WTC11 (cell line): Measurements from ENCODE around the gene AFP. TPM values are rescaled to one million over a fixed set of nuclear protein-coding genes. Genes with fewer than 3 reads are reported as not detected.

Source experiments
- ATAC-seq: fragments of 200-7000 bp; cut with Tn5 transposase; 2 replicates; pipeline ENCODE4 v1.10.0; 2021; ENCODE audit warnings: mild to moderate bottlenecking, moderate library complexity
- CTCF ChIA-PET: fragments of 300-600 bp; sonication (Branson Sonifier 250); formaldehyde crosslinking; loops from one replicate; lab custom pipeline; 2021; ENCODE audit warnings: antibody characterized with exemption; lab: Charles Lee
- POLR2A ChIA-PET: fragments of 350-600 bp; sonication (Branson Sonifier 250); formaldehyde crosslinking; loops from one replicate; lab custom pipeline; 2021; ENCODE audit warnings: antibody characterized with exemption; lab: Charles Lee
- DNase-seq: peaks from one replicate; pipeline ENCODE4 v3.0.0; 2021; ENCODE audit warnings: low spot score
- H3K27ac Mint-ChIP-seq: 2 replicates; pipeline ENCODE4 v1.8.0; 2021; ENCODE audit warnings: mixed read lengths
- H3K27me3 Mint-ChIP-seq: 2 replicates; pipeline ENCODE4 v1.8.0; 2021; ENCODE audit warnings: low read depth, mild to moderate bottlenecking, moderate library complexity, mixed read lengths
- H3K36me3 Mint-ChIP-seq: 2 replicates; pipeline ENCODE4 v1.8.0; 2021; ENCODE audit warnings: mixed read lengths
- H3K4me1 Mint-ChIP-seq: 2 replicates; pipeline ENCODE4 v1.8.0; 2022; ENCODE audit warnings: mixed read lengths
- H3K4me3 Mint-ChIP-seq: 2 replicates; pipeline ENCODE4 v1.8.0; 2021; ENCODE audit warnings: mild to moderate bottlenecking, moderate library complexity, mixed read lengths
- H3K9me3 Mint-ChIP-seq: 2 replicates; pipeline ENCODE4 v1.8.0; 2021; ENCODE audit warnings: mixed read lengths
- ATF2 ChIP-seq: sonication (generic); formaldehyde crosslinking; IDR thresholded peaks from 2 replicates; pipeline ENCODE4 v1.8.1; 2022; ENCODE audit warnings: low read depth, missing genetic modification reagents, borderline replicate concordance
- CBFB ChIP-seq: sonication (generic); formaldehyde crosslinking; IDR thresholded peaks from 2 replicates; pipeline ENCODE4 v1.8.1; 2022; ENCODE audit warnings: mild to moderate bottlenecking, low read depth, missing genetic modification reagents
- CREB1 ChIP-seq: sonication (generic); formaldehyde crosslinking; IDR thresholded peaks from 2 replicates; pipeline ENCODE4 v1.8.0; 2023; ENCODE audit warnings: mild to moderate bottlenecking, missing genetic modification reagents
- E2F4 ChIP-seq: sonication (generic); formaldehyde crosslinking; IDR thresholded peaks from 2 replicates; pipeline ENCODE4 v1.8.1; 2022; ENCODE audit warnings: low read depth, mild to moderate bottlenecking, moderate library complexity, missing genetic modification reagents, borderline replicate concordance
- FOXJ3 ChIP-seq: sonication (generic); formaldehyde crosslinking; IDR thresholded peaks from 2 replicates; pipeline ENCODE4 v1.9.0; 2021; ENCODE audit warnings: missing genetic modification reagents, mild to moderate bottlenecking, borderline replicate concordance
- FOXP1 ChIP-seq: sonication (generic); formaldehyde crosslinking; IDR thresholded peaks from 2 replicates; pipeline ENCODE4 v1.8.0; 2022; ENCODE audit warnings: missing genetic modification reagents, mild to moderate bottlenecking, moderate library complexity, borderline replicate concordance
- GABPB1 ChIP-seq: sonication (generic); formaldehyde crosslinking; IDR thresholded peaks from 2 replicates; pipeline ENCODE4 v1.8.1; 2023; ENCODE audit warnings: mild to moderate bottlenecking, missing genetic modification reagents
- IRF1 ChIP-seq: sonication (generic); formaldehyde crosslinking; IDR thresholded peaks from 2 replicates; pipeline ENCODE4 v1.8.0; 2023; ENCODE audit warnings: missing genetic modification reagents
- MLX ChIP-seq: sonication (generic); formaldehyde crosslinking; IDR thresholded peaks from 2 replicates; pipeline ENCODE4 v1.8.1; 2023; ENCODE audit warnings: mild to moderate bottlenecking, missing genetic modification reagents, moderate library complexity
- NFE2L1 ChIP-seq: sonication (generic); formaldehyde crosslinking; IDR thresholded peaks from 2 replicates; pipeline ENCODE4 v1.8.1; 2023; ENCODE audit warnings: missing genetic modification reagents
- NFYB ChIP-seq: sonication (generic); formaldehyde crosslinking; conservative IDR thresholded peaks from 2 replicates; pipeline ENCODE4 v1.8.0; 2022; ENCODE audit warnings: low read depth, missing genetic modification reagents
- RORB ChIP-seq: fragments of 250-450 bp; sonication (Bioruptor Pico); IDR thresholded peaks from 2 replicates; pipeline ENCODE4 v1.9.0; 2021; ENCODE audit warnings: mild to moderate bottlenecking
- SMAD4 ChIP-seq: sonication (generic); formaldehyde crosslinking; IDR thresholded peaks from 2 replicates; pipeline ENCODE4 v1.8.0; 2022; ENCODE audit warnings: mild to moderate bottlenecking, missing genetic modification reagents
- STAT6 ChIP-seq: sonication (generic); formaldehyde crosslinking; conservative IDR thresholded peaks from 2 replicates; pipeline ENCODE4 v1.8.1; 2023; ENCODE audit warnings: mild to moderate bottlenecking, low read depth, missing genetic modification reagents, moderate library complexity
- TEAD4 ChIP-seq: sonication (generic); formaldehyde crosslinking; IDR thresholded peaks from 2 replicates; pipeline ENCODE4 v1.8.0; 2022; ENCODE audit warnings: mild to moderate bottlenecking, missing genetic modification reagents
- USF2 ChIP-seq: sonication (generic); formaldehyde crosslinking; IDR thresholded peaks from 2 replicates; pipeline ENCODE4 v1.8.1; 2023; ENCODE audit warnings: mild to moderate bottlenecking, missing genetic modification reagents, moderate library complexity
- ZNF121 ChIP-seq: sonication (generic); formaldehyde crosslinking; IDR thresholded peaks from 2 replicates; pipeline ENCODE4 v1.8.0; 2023; ENCODE audit warnings: missing genetic modification reagents
- total RNA-seq: library from RNA; stranded (reverse); gene quantifications from 3 replicates; pipeline ENCODE4 v1.2.3, GENCODE V29; 2021

The AFP gene
- total RNA-seq, 1 experiment from 2014 or later: 1.8 TPM

GRCh38 chr4:73419106-73420038, 16.6 kb upstream of the AFP start:
- no peaks in the 10 kb centered on the region for H3K9me3 Mint-ChIP-seq
- no peak overlapping the region for H3K27ac Mint-ChIP-seq
- peaks cover 3% of the 10 kb centered on the region; the same call in 1 of the 2 replicates for H3K4me1 Mint-ChIP-seq
- H3K36me3 Mint-ChIP-seq: no peaks in the 10 kb centered on the region
- DNase-seq (no peak), ATAC-seq (no peak)
- TF ChIP-seq CREB1 (CRISPR knock-in tag) (no peak), NFYB (CRISPR knock-in tag) (no peak), E2F4 (no peak)
- POLR2A ChIA-PET: no interaction called here
- H3K4me3 Mint-ChIP-seq: no peak overlapping the region
- no peaks in the 10 kb centered on the region for H3K27me3 Mint-ChIP-seq
- CTCF ChIA-PET: interaction anchor here (1.4 to 2.4 kb wide), 2 partner anchors 12 to 27 kb away, joined by 3 to 7 read pairs; no protein-coding TSS in a partner anchor

- DNase-seq (no peak), ATAC-seq (no peak)
- TF ChIP-seq CREB1 (CRISPR knock-in tag) (no peak), FOXP1 (CRISPR knock-in tag) (no peak)
- CTCF ChIA-PET: no interaction called here
- no peaks in the 10 kb centered on the region for H3K36me3 Mint-ChIP-seq
- H3K9me3 Mint-ChIP-seq: no peaks in the 10 kb centered on the region
- no peaks in the 10 kb centered on the region for H3K27me3 Mint-ChIP-seq
- POLR2A ChIA-PET: no interaction called here
- no peak overlapping the region for H3K27ac Mint-ChIP-seq
- H3K4me3 Mint-ChIP-seq: no peak overlapping the region
- peaks cover 3% of the 10 kb centered on the region; the same call in 1 of the 2 replicates for H3K4me1 Mint-ChIP-seq
These were observed 15.4 kb upstream of the AFP start for GRCh38 chr4:73420615-73421014.

GRCh38 chr4:73421708-73422457, 14.1 kb upstream of the AFP start:
- Mint-ChIP-seq H3K9me3 (no peaks in the 10 kb centered on the region), H3K27me3 (no peaks in the 10 kb centered on the region), H3K4me3 (no peak overlapping the region), H3K27ac (no peak overlapping the region), H3K4me1 (no peaks in the 10 kb centered on the region), H3K36me3 (no peaks in the 10 kb centered on the region)
- DNase-seq: no peak
- TF ChIP-seq NFE2L1 (no peak), CBFB (no peak), RORB (CRISPR knock-in tag) (no peak), SMAD4 (no peak), TEAD4 (CRISPR knock-in tag) (no peak), STAT6 (CRISPR knock-in tag) (no peak), ATF2 (CRISPR knock-in tag) (no peak), GABPB1 (CRISPR knock-in tag) (no peak), FOXJ3 (CRISPR knock-in tag) (no peak), ZNF121 (CRISPR knock-in tag) (no peak), USF2 (no peak), MLX (CRISPR knock-in tag) (no peak), IRF1 (CRISPR knock-in tag) (no peak)
- ChIA-PET CTCF (no interaction called here), POLR2A (no interaction called here)
- no peak for ATAC-seq
